ENCODE results near the gene REEP1. TPM values are rescaled to one million over a fixed set of nuclear protein-coding genes. Genes with fewer than 3 reads are reported as not detected.

The REEP1 gene
- total RNA-seq, 1 donor: 0.36 TPM

- no peak for DNase-seq (ENCODE audit: insufficient read length, low spot score, missing footprints)
- Histone ChIP-seq H3K4me2 (ENCODE audit: insufficient read depth, low read length) (no peak overlapping the region), H3K36me3 (ENCODE audit: insufficient read depth, low read length) (no peaks in the 10 kb centered on the region), H3K9me3 (ENCODE audit: low read depth, low read length) (no peaks in the 10 kb centered on the region), H4K20me1 (ENCODE audit: insufficient read depth, low read length) (no peaks in the 10 kb centered on the region), H3K27ac (ENCODE audit: low read depth, low read length) (no peak overlapping the region), H3K4me3 (ENCODE audit: insufficient read depth, low read length) (no peak overlapping the region), H3K27me3 (ENCODE audit: insufficient read depth, low read length) (peaks cover 3% of the 10 kb centered on the region), H3K79me2 (ENCODE audit: insufficient read depth, low read length) (no peaks in the 10 kb centered on the region), H2AFZ (ENCODE audit: low read length) (no peak overlapping the region), H3K4me1 (ENCODE audit: insufficient read depth, low read length) (no peaks in the 10 kb centered on the region)
- TF ChIP-seq CTCF (IDR thresholded peaks at IDR 0.05; ENCODE audit: extremely low read depth, low read depth, low read length): no peak
Observed at GRCh38 chr2:86260978-86261377, 76.4 kb downstream of the REEP1 start.

GRCh38 chr2:86258106-86258505 lies 79.3 kb downstream of the REEP1 start:
- Histone ChIP-seq H3K36me3 (ENCODE audit: insufficient read depth, low read length) (no peaks in the 10 kb centered on the region), H3K4me1 (ENCODE audit: insufficient read depth, low read length) (no peaks in the 10 kb centered on the region), H3K27ac (ENCODE audit: low read depth, low read length) (no peak overlapping the region), H3K27me3 (ENCODE audit: insufficient read depth, low read length) (peaks cover 13% of the 10 kb centered on the region), H3K4me2 (ENCODE audit: insufficient read depth, low read length) (no peak overlapping the region), H3K4me3 (ENCODE audit: insufficient read depth, low read length) (no peak overlapping the region), H4K20me1 (ENCODE audit: insufficient read depth, low read length) (no peaks in the 10 kb centered on the region), H3K9me3 (ENCODE audit: low read depth, low read length) (no peaks in the 10 kb centered on the region), H2AFZ (ENCODE audit: low read length) (no peak overlapping the region), H3K79me2 (ENCODE audit: insufficient read depth, low read length) (no peaks in the 10 kb centered on the region)
- TF ChIP-seq CTCF (IDR thresholded peaks at IDR 0.05; ENCODE audit: extremely low read depth, low read depth, low read length): no peak
- DNase-seq (ENCODE audit: insufficient read length, low spot score, missing footprints): no peak

GRCh38 chr2:86256982-86257381 lies 80.4 kb downstream of the REEP1 start:
- no peak for TF ChIP-seq CTCF (IDR thresholded peaks at IDR 0.05; ENCODE audit: extremely low read depth, low read depth, low read length)
- no peak overlapping the region for H2AFZ ChIP-seq (ENCODE audit: low read length)
- H3K4me3 ChIP-seq (ENCODE audit: insufficient read depth, low read length): no peak overlapping the region
- DNase-seq (ENCODE audit: insufficient read length, low spot score, missing footprints): no peak
- peaks cover 13% of the 10 kb centered on the region for H3K27me3 ChIP-seq (ENCODE audit: insufficient read depth, low read length)
- H3K4me1 ChIP-seq (ENCODE audit: insufficient read depth, low read length): no peaks in the 10 kb centered on the region
- no peak overlapping the region for H3K4me2 ChIP-seq (ENCODE audit: insufficient read depth, low read length)
- H3K27ac ChIP-seq (ENCODE audit: low read depth, low read length): no peak overlapping the region
- H3K79me2 ChIP-seq (ENCODE audit: insufficient read depth, low read length): no peaks in the 10 kb centered on the region
- H3K9me3 ChIP-seq (ENCODE audit: low read depth, low read length): no peaks in the 10 kb centered on the region
- H4K20me1 ChIP-seq (ENCODE audit: insufficient read depth, low read length): no peaks in the 10 kb centered on the region
- no peaks in the 10 kb centered on the region for H3K36me3 ChIP-seq (ENCODE audit: insufficient read depth, low read length)

- no peak overlapping the region for H3K27ac ChIP-seq (ENCODE audit: low read depth, low read length)
- H3K4me1 ChIP-seq (ENCODE audit: insufficient read depth, low read length): no peaks in the 10 kb centered on the region
- H3K27me3 ChIP-seq (ENCODE audit: insufficient read depth, low read length): peaks cover 13% of the 10 kb centered on the region
- no peaks in the 10 kb centered on the region for H3K36me3 ChIP-seq (ENCODE audit: insufficient read depth, low read length)
- H3K4me2 ChIP-seq (ENCODE audit: insufficient read depth, low read length): no peak overlapping the region
- TF ChIP-seq CTCF (IDR thresholded peaks at IDR 0.05; ENCODE audit: extremely low read depth, low read depth, low read length): no peak
- no peaks in the 10 kb centered on the region for H3K79me2 ChIP-seq (ENCODE audit: insufficient read depth, low read length)
- H4K20me1 ChIP-seq (ENCODE audit: insufficient read depth, low read length): no peaks in the 10 kb centered on the region
- no peak overlapping the region for H2AFZ ChIP-seq (ENCODE audit: low read length)
- DNase-seq (ENCODE audit: insufficient read length, low spot score, missing footprints): no peak
- H3K9me3 ChIP-seq (ENCODE audit: low read depth, low read length): no peaks in the 10 kb centered on the region
- no peak overlapping the region for H3K4me3 ChIP-seq (ENCODE audit: insufficient read depth, low read length)
Observed at GRCh38 chr2:86256300-86256699, 81.1 kb downstream of the REEP1 start.

All from osteoblast (primary cell).